Skeletal muscle tissue (tissue), 4 donors: ENCODE results near the gene ZBTB44. TPM values are rescaled to one million over a fixed set of nuclear protein-coding genes. Genes with fewer than 3 reads are reported as not detected.
"Not testable (repeated sequence)": the region's sequence is repeated elsewhere in the genome, so short reads cannot be mapped to it uniquely, and the experiment has no call there.

Experiments
- H3K27ac ChIP-seq: one replicate; pipeline ENCODE4 v1.7.0; 2013; ENCODE audit warnings: mild to moderate bottlenecking, low read depth, low read length, inconsistent platforms
- H3K27me3 ChIP-seq, 3 donors: one replicate each; pipeline ENCODE4 v1.7.0; 2013; ENCODE audit warnings: low read length in 3 of 3; ENCODE audit not compliant: control insufficient read depth in 3 of 3, insufficient read depth in 3 of 3
- H3K36me3 ChIP-seq, 3 donors: one replicate each; pipeline ENCODE4 v1.7.0; 2013; ENCODE audit warnings: low read length in 3 of 3; ENCODE audit not compliant: control insufficient read depth in 3 of 3, insufficient read depth in 3 of 3
- H3K4me1 ChIP-seq, 3 donors: one replicate each; pipeline ENCODE4 v1.7.0; 2013; ENCODE audit warnings: low read length in 3 of 3, mild to moderate bottlenecking in 3 of 3; ENCODE audit not compliant: control insufficient read depth in 3 of 3, insufficient read depth in 3 of 3
- H3K4me3 ChIP-seq, 3 donors: one replicate each; pipeline ENCODE4 v1.7.0; 2013; ENCODE audit warnings: low read length in 3 of 3
- H3K9ac ChIP-seq, 3 donors: one replicate each; pipeline ENCODE4 v1.7.0; 2013; ENCODE audit warnings: low read length in 3 of 3, mild to moderate bottlenecking in 3 of 3, moderate library complexity in 2 of 3, low read depth in 1 of 3
- H3K9me3 ChIP-seq, 3 donors: one replicate each; pipeline ENCODE4 v1.7.0; 2013; ENCODE audit warnings: low read length in 3 of 3; ENCODE audit not compliant: control insufficient read depth in 3 of 3
- total RNA-seq: library from RNA; depleted of rRNA; stranded (reverse); fragments of >200 nt; gene quantifications from one replicate; pipeline ENCODE4 v1.2.3, GENCODE V29; 2014
- donor health status: Osteomylitis.

ZBTB44 gene
- total RNA-seq, 1 donor from 2014 or later = 111 TPM

GRCh38 chr11:130241713-130242112, 73.0 kb downstream of the ZBTB44 start:
- Histone ChIP-seq H3K27ac (no peak overlapping the region), H3K9me3 (no peaks in the 10 kb centered on the region), H3K9ac (no peak overlapping the region), H3K4me3 (no peak overlapping the region), H3K27me3 (no peaks in the 10 kb centered on the region), H3K36me3 (peaks cover 7 to 16% (median 16%) of the 10 kb centered on the region in 3 donors), H3K4me1 (peaks cover 0 to 3% (median 2%) of the 10 kb centered on the region in 3 donors)

GRCh38 chr11:130237282-130238006, 77.3 kb downstream of the ZBTB44 start:
- H3K36me3 ChIP-seq = peaks cover 12 to 24% (median 24%) of the 10 kb centered on the region in 3 donors
- no peaks in the 10 kb centered on the region for H3K4me1 ChIP-seq
- no peaks in the 10 kb centered on the region for H3K27me3 ChIP-seq
- H3K9me3 ChIP-seq = no peaks in the 10 kb centered on the region
- H3K9ac ChIP-seq = no peak overlapping the region
- no peak overlapping the region for H3K4me3 ChIP-seq
- H3K27ac ChIP-seq = no peak overlapping the region

- H3K27me3 ChIP-seq = no peaks in the 10 kb centered on the region
- H3K36me3 ChIP-seq = peaks cover 12 to 25% (median 19%) of the 10 kb centered on the region in 3 donors
- H3K4me3 ChIP-seq = no peak overlapping the region
- H3K9me3 ChIP-seq = no peaks in the 10 kb centered on the region
- no peak overlapping the region for H3K27ac ChIP-seq
- H3K4me1 ChIP-seq = no peaks in the 10 kb centered on the region
- no peak overlapping the region for H3K9ac ChIP-seq
These were observed 80.4 kb downstream of the ZBTB44 start for GRCh38 chr11:130234315-130234714.

- H3K27ac ChIP-seq, H3K4me1 ChIP-seq, H3K9me3 ChIP-seq, H3K9ac ChIP-seq, H3K4me3 ChIP-seq, H3K27me3 ChIP-seq: not testable (repeated sequence)
- peaks cover 12 to 23% (median 15%) of the 10 kb centered on the region in 3 donors for H3K36me3 ChIP-seq
These were observed 80.8 kb downstream of the ZBTB44 start for GRCh38 chr11:130233888-130234287.

GRCh38 chr11:130233486-130233885, 81.2 kb downstream of the ZBTB44 start:
- not testable (repeated sequence) for H3K4me1 ChIP-seq, H3K4me3 ChIP-seq, H3K9ac ChIP-seq, H3K27ac ChIP-seq, H3K9me3 ChIP-seq, H3K27me3 ChIP-seq
- peaks cover 12 to 23% (median 13%) of the 10 kb centered on the region in 3 donors for H3K36me3 ChIP-seq

GRCh38 chr11:130227373-130227772, 87.3 kb downstream of the ZBTB44 start:
- no peaks in the 10 kb centered on the region for H3K4me1 ChIP-seq
- no peaks in the 10 kb centered on the region for H3K9me3 ChIP-seq
- no peak overlapping the region for H3K9ac ChIP-seq
- peaks cover 0 to 5% (median 0%) of the 10 kb centered on the region in 3 donors for H3K36me3 ChIP-seq
- H3K27ac ChIP-seq = no peak overlapping the region
- no peaks in the 10 kb centered on the region for H3K27me3 ChIP-seq
- no peak overlapping the region for H3K4me3 ChIP-seq

GRCh38 chr11:130223291-130223971, 91.3 kb downstream of the ZBTB44 start:
- H3K9ac ChIP-seq = no peak overlapping the region
- no peak overlapping the region for H3K4me3 ChIP-seq
- H3K9me3 ChIP-seq = no peaks in the 10 kb centered on the region
- H3K27ac ChIP-seq = no peak overlapping the region
- H3K27me3 ChIP-seq = no peaks in the 10 kb centered on the region
- H3K4me1 ChIP-seq = no peaks in the 10 kb centered on the region
- H3K36me3 ChIP-seq = peaks cover 0 to 2% (median 0%) of the 10 kb centered on the region in 3 donors

GRCh38 chr11:130220311-130221035, 94.2 kb downstream of the ZBTB44 start:
- no peak overlapping the region for H3K27ac ChIP-seq
- peaks cover 0 to 2% (median 0%) of the 10 kb centered on the region in 3 donors for H3K36me3 ChIP-seq

GRCh38 chr11:130219148-130219547, 95.6 kb downstream of the ZBTB44 start:
- Histone ChIP-seq H3K36me3 (peaks cover 0 to 2% (median 0%) of the 10 kb centered on the region in 3 donors), H3K27ac (no peak overlapping the region), H3K4me3 (no peak overlapping the region), H3K9me3 (no peaks in the 10 kb centered on the region), H3K4me1 (no peaks in the 10 kb centered on the region), H3K27me3 (peaks cover 0 to 12% (median 9%) of the 10 kb centered on the region in 3 donors), H3K9ac (no peak overlapping the region)

More at GRCh38 chr11:130220311-130221035, 94.2 kb downstream of the ZBTB44 start:
- Histone ChIP-seq H3K9me3 (no peaks in the 10 kb centered on the region), H3K4me3 (no peak overlapping the region), H3K9ac (no peak overlapping the region), H3K4me1 (no peaks in the 10 kb centered on the region), H3K27me3 (peaks cover 0 to 10% (median 5%) of the 10 kb centered on the region in 3 donors)
